ENCODE data around the gene CMTM1. TPM values are rescaled to one million over a fixed set of nuclear protein-coding genes. Genes with fewer than 3 reads are reported as not detected.

Gene CMTM1
- total RNA-seq, 1 donor from 2014 or later = 1.0 TPM

DNA sequence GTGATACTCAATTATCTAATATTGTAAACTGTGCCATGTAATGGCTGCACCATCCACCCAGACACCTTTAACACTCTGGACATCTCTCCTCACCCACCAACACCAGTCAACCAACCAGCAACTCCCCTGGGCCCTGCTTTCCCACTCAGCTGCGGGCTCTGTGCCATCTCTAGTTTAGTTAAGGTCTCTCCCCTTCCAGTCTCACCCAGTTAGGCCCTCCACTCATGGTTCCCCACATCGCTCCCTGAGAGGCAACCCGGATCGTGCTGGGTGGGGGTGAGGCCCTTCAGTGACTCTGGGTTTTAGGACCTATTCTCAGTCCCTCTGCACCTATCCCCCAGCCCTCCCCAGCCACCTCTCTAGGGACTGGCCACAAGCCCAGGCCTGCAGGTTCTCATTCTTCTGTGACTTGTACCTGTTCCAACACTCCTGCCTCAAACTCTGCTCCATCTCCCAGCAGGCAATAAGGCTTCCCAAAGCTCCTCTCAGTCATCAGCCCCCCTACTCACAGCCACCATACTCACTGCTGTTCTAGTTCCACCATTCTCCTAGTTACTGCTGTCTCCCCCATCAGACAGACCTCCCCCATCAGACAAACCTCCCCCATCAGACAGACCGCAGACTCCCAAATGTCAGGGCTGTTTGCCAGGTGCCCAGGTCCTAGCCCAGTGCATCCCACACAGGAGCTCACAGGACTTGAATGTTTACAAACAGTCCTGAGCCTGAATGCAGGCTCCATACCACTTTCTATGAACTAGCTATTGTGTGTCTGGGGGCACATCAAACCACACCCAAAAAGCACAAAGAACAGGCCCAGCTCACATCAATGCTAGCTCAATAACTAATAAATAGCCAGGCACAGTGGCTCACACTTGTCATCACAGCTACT is 18.9 kb upstream of the CMTM1 start:
- no peak for DNase-seq
- H3K9me3 ChIP-seq (replicated peaks) = no peaks in the 10 kb centered on the region
- intact Hi-C loops (cut with micrococcal nuclease) = no loop called here
- H3K4me1 ChIP-seq = peaks cover 56% of the 10 kb centered on the region
- peaks cover 30% of the 10 kb centered on the region for H3K36me3 ChIP-seq
- no peaks in the 10 kb centered on the region for H3K27me3 ChIP-seq (ENCODE audit: low read depth)
- peak overlapping the region; percentile 99 for H3K27ac ChIP-seq (replicated peaks)
- TF ChIP-seq, protein P1, sequence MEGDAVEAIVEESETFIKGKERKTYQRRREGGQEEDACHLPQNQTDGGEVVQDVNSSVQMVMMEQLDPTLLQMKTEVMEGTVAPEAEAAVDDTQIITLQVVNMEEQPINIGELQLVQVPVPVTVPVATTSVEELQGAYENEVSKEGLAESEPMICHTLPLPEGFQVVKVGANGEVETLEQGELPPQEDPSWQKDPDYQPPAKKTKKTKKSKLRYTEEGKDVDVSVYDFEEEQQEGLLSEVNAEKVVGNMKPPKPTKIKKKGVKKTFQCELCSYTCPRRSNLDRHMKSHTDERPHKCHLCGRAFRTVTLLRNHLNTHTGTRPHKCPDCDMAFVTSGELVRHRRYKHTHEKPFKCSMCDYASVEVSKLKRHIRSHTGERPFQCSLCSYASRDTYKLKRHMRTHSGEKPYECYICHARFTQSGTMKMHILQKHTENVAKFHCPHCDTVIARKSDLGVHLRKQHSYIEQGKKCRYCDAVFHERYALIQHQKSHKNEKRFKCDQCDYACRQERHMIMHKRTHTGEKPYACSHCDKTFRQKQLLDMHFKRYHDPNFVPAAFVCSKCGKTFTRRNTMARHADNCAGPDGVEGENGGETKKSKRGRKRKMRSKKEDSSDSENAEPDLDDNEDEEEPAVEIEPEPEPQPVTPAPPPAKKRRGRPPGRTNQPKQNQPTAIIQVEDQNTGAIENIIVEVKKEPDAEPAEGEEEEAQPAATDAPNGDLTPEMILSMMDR (IDR thresholded peaks at IDR 0.05; ENCODE audit: borderline replicate concordance) = no peak
- H3K4me3 ChIP-seq = no peak overlapping the region

DNA sequence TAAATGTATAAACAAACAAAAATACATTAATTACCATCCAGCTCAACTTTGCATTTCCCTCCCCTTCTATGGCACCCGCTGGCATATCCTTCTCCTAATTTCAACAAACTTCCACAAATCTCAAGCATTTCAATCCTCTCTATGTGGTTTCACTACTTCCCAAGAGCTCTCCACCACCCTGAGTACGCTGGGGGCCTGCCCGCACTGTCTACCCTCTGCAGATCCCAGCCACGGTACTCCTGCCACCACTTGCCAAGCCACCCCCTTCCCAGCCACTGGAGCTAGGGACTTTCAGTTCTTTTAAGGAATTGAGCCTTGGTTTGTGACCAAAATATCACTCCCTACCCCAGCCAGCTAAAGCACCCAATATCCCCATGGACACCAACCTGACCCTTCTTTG is 18.2 kb upstream of the CMTM1 start:
- DNase-seq = no peak
- Histone ChIP-seq H3K27me3 (ENCODE audit: low read depth) (no peaks in the 10 kb centered on the region), H3K36me3 (peaks cover 28% of the 10 kb centered on the region), H3K4me3 (peak overlapping the region; percentile 89), H3K9me3 (replicated peaks) (no peaks in the 10 kb centered on the region), H3K27ac (replicated peaks) (peak overlapping the region; percentile 99), H3K4me1 (peaks cover 61% of the 10 kb centered on the region)
- TF ChIP-seq, protein P1 (IDR thresholded peaks at IDR 0.05; ENCODE audit: borderline replicate concordance) = no peak
- intact Hi-C loops (cut with micrococcal nuclease) = no loop called here

DNA sequence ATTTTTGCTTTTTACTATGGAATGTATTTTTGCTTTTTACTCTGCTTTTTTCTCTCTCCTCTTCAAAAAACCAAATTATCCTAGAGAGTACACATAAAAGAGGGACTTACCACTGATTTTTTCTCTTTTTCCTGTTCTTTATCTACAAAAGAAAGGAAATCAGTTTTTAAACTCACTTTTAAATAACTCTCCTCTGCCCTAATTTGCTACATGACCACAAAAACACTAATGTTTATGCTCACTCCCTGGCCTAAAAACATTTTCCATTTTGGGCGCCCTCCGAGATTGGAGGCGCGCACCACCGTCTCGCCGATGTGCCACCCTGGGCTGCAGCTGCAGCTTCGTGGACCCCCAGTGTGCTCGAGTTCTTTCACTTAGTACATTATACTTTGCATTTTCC is 17.4 kb upstream of the CMTM1 start:
- intact Hi-C loops (cut with micrococcal nuclease) = no loop called here
- DNase-seq = no peak
- Histone ChIP-seq H3K4me3 (peak overlapping the region; percentile 89), H3K27me3 (ENCODE audit: low read depth) (no peaks in the 10 kb centered on the region), H3K9me3 (replicated peaks) (no peaks in the 10 kb centered on the region), H3K4me1 (peaks cover 69% of the 10 kb centered on the region), H3K36me3 (peaks cover 20% of the 10 kb centered on the region), H3K27ac (replicated peaks) (peak overlapping the region; percentile 99)
- TF ChIP-seq, protein P1 (IDR thresholded peaks at IDR 0.05; ENCODE audit: borderline replicate concordance) = no peak

DNA sequence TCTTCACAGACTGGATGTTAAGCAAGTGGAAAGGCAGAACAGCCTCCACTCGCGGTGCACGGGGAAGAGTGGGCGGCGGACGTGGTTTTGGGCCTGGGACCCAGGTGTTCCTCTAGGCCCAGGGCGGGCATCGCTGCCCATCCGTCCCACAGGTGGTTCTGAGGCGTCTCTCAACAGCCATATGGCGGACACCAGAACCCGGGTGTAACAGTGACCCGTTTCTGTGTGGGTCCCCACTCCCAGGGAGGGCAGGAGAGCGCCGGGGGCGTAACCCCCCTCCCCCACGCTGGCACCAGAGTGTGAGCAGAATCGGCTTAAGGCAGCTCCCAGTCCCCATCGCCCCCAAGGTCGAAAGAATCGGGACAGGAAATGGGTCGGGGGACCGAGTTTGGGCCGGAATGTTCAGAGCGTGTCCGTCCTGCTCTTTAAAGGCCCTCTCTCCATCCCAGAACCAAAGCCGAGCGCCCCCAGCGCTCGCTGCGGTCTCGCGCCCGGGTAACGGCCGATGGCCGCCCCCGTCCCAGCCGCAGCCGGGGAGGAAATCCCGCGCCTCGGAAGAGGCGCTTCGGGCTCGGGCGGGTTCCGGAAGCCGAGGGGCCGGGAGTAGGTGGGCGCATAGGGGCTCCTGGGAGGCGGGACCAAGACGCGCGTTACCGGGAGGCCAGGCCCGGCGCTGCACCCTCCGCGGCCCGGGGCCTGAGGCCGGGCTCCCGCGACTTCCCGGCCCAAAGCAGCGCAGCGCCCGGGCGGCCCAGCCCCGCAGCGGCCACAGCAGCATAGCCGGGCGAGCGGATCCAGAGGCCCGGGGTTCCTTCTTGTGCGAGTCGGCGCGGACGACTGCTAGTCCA is 16.7 kb upstream of the CMTM1 start, which contains the start of gene TK2:
Gene TK2 (minus strand): TSS at position 839 of the 848 bp plus-strand sequence. CDS start 61 bp downstream, at position 778.
- peak within 1 kb of the TSS; percentile 99 for H3K27ac ChIP-seq (replicated peaks)
- DNase-seq = peak; percentile 72
- intact Hi-C loops (cut with micrococcal nuclease) = loop anchor here (10.0 kb wide), 1 partner anchor 55 kb away; the partner anchor contains the start of gene CMTM3
- TF ChIP-seq, protein P1 (IDR thresholded peaks at IDR 0.05; ENCODE audit: borderline replicate concordance) = peak; percentile 54
- peaks cover 72% of the 10 kb centered on the region for H3K4me1 ChIP-seq
- H3K36me3 ChIP-seq = peaks cover 17% of the 10 kb centered on the region
- H3K9me3 ChIP-seq (replicated peaks) = no peaks in the 10 kb centered on the region
- H3K4me3 ChIP-seq = peak within 1 kb of the TSS; percentile 89
- no peaks in the 10 kb centered on the region for H3K27me3 ChIP-seq (ENCODE audit: low read depth)

DNA sequence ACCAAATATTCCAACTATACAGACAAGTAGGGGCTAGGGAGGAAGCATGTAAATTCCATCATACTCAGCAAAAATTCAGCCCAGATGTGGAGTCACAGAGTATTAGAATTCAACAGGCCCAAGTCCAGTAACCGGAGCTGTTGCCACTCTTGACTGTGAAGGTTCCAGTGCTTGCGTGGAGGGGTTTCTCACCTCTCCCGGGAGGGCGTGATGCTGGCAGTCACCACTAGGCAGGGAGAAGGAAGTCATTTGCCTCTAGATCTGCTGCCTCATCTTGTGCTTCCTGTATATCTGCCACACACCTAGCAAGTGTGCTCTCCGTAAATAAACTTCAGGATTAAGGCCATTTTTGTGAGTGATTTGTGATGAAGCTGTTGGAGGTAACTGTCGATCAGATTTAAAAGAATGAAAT is 14.9 kb upstream of the CMTM1 start:
- Histone ChIP-seq H3K9me3 (replicated peaks) (no peaks in the 10 kb centered on the region), H3K27ac (replicated peaks) (peak overlapping the region; percentile 99), H3K4me3 (no peak overlapping the region), H3K36me3 (peaks cover 6% of the 10 kb centered on the region), H3K4me1 (peaks cover 75% of the 10 kb centered on the region), H3K27me3 (ENCODE audit: low read depth) (no peaks in the 10 kb centered on the region)
- no peak for DNase-seq
- TF ChIP-seq, protein P1 (IDR thresholded peaks at IDR 0.05; ENCODE audit: borderline replicate concordance) = peak; percentile 36
- intact Hi-C loops (cut with micrococcal nuclease) = loop anchor here (10.0 kb wide), 1 partner anchor 53 kb away; the partner anchor contains the start of gene CMTM3
